Upper lobe of left lung (tissue), 4 donors: ENCODE data around the gene CACNA2D4.

ENCODE experiments used
- CTCF ChIP-seq, 6 experiments: fragments of 450-650 bp in 4 of 6; fragments of 200-600 bp in 2 of 6; sonication (generic) in 2 of 6; IDR thresholded peaks; one replicate each; pipeline ENCODE4 v1.5.1; 2016 to 2019; ENCODE audit warnings: antibody characterized with exemption in 6 of 6
- EP300 ChIP-seq, 4 donors: sonication (generic); formaldehyde crosslinking; IDR thresholded peaks; one replicate each; pipeline ENCODE4 v1.5.1; 2017; ENCODE audit warnings: antibody characterized with exemption in 4 of 4, control low read depth in 2 of 4
- POLR2A ChIP-seq, 4 donors: fragments of 450-650 bp; IDR thresholded peaks; one replicate each; pipeline ENCODE4 v1.5.1; 2016 to 2017; ENCODE audit warnings: antibody characterized with exemption in 4 of 4, mild to moderate bottlenecking in 2 of 4
- POLR2AphosphoS5 ChIP-seq, 2 donors: sonication (generic); formaldehyde crosslinking; IDR thresholded peaks; one replicate each; pipeline ENCODE4 v1.5.1; 2017; ENCODE audit warnings: antibody characterized with exemption in 2 of 2

GRCh38 chr12:1797991-1798640 is 120.3 kb downstream of the CACNA2D4 start:
- TF ChIP-seq POLR2A (IDR thresholded peaks at IDR 0.05) (no peak), CTCF (IDR thresholded peaks at IDR 0.05) (no peak), EP300 (IDR thresholded peaks at IDR 0.05) (no peak), POLR2AphosphoS5 (IDR thresholded peaks at IDR 0.05) (no peak)
